ENCODE data around the gene BPHL. TPM values are rescaled to one million over a fixed set of nuclear protein-coding genes. Genes with fewer than 3 reads are reported as not detected.

The BPHL gene
- total RNA-seq, 1 experiment from 2014 or later, result 31.3 TPM

- ATAC-seq (no peak), DNase-seq (ENCODE audit: low read depth, low spot score) (no peak)
- H3K9me3 ChIP-seq (ENCODE audit: control insufficient read depth in 1 of 2, insufficient read depth in 1 of 2, low read depth in 1 of 2, low read length in 2 of 2), result peaks cover 30 to 36% of the 10 kb centered on the region in 2 experiments
- peaks cover 5% of the 10 kb centered on the region; the same call in 1 of the 2 replicates for H3K79me2 ChIP-seq (ENCODE audit: insufficient read depth, low read length)
- intact Hi-C loops (cut with micrococcal nuclease), result no loop called here
- H2AFZ ChIP-seq (ENCODE audit: low read depth, low read length, poor library complexity, severe bottlenecking), result no peak overlapping the region
- H3K27me3 ChIP-seq (ENCODE audit: insufficient read depth, low read length), result no peaks in the 10 kb centered on the region
- H3K36me3 ChIP-seq (ENCODE audit: control insufficient read depth in 1 of 2, insufficient read depth in 2 of 2, low read length in 2 of 2), result peaks cover 30 to 68% of the 10 kb centered on the region in 2 experiments
- POLR2A ChIA-PET, result no interaction called here
- no peak overlapping the region for H3K4me2 ChIP-seq (ENCODE audit: low read length)
- no peak overlapping the region for H3K4me3 ChIP-seq (replicated peaks in 1 of 2; ENCODE audit: low read depth in 1 of 2, low read length in 2 of 2)
- RAD21 ChIA-PET (ENCODE audit: low non-redundant PET in 1 of 2, low total read pairs in 2 of 2, uncharacterized antibody in 2 of 2, unreplicated experiment in 2 of 2), result no interaction called here
- no TSS peak for BruUV-seq (replicated peaks)
- H3K27ac ChIP-seq (ENCODE audit: low read depth, low read length), result no peak overlapping the region
- CTCF ChIA-PET, result no interaction called here
- TF ChIP-seq TCF7L2 (IDR thresholded peaks at IDR 0.05; ENCODE audit: borderline replicate concordance, extremely low read depth, insufficient read depth, insufficient read length) (no peak), SP1 (IDR thresholded peaks at IDR 0.05; ENCODE audit: low read depth) (no peak), EZH2 (IDR thresholded peaks at IDR 0.05) (no peak), ZBTB33 (IDR thresholded peaks at IDR 0.05; ENCODE audit: extremely low read depth, insufficient replicate concordance, low read length) (no peak), POLR2A (IDR thresholded peaks at IDR 0.05; ENCODE audit: borderline replicate concordance, extremely low read depth, insufficient read depth, insufficient read length) (no peak), ELF1 (IDR thresholded peaks at IDR 0.05; ENCODE audit: borderline replicate concordance, low read depth) (no peak)
- no peak overlapping the region for H3K9ac ChIP-seq (ENCODE audit: low read length)
- no peaks in the 10 kb centered on the region for H4K20me1 ChIP-seq (ENCODE audit: insufficient read depth)
- no peaks in the 10 kb centered on the region for H3K9me2 ChIP-seq (ENCODE audit: insufficient read depth)
- no peaks in the 10 kb centered on the region for H3K4me1 ChIP-seq (ENCODE audit: control insufficient read depth in 1 of 2, insufficient read depth in 2 of 2, low read length in 2 of 2)
Measured at GRCh38 chr6:3088446-3088845, 30.1 kb upstream of the BPHL start.

GRCh38 chr6:3088968-3089367 is 29.5 kb upstream of the BPHL start:
- H3K9me3 ChIP-seq (ENCODE audit: control insufficient read depth in 1 of 2, insufficient read depth in 1 of 2, low read depth in 1 of 2, low read length in 2 of 2), result peaks cover 32 to 38% of the 10 kb centered on the region in 2 experiments
- no peak overlapping the region for H3K9ac ChIP-seq (ENCODE audit: low read length)
- H4K20me1 ChIP-seq (ENCODE audit: insufficient read depth), result no peaks in the 10 kb centered on the region
- H3K27me3 ChIP-seq (ENCODE audit: insufficient read depth, low read length), result no peaks in the 10 kb centered on the region
- H3K27ac ChIP-seq (ENCODE audit: low read depth, low read length), result no peak overlapping the region
- intact Hi-C loops (cut with micrococcal nuclease), result no loop called here
- ChIA-PET POLR2A (no interaction called here), CTCF (no interaction called here), RAD21 (ENCODE audit: low non-redundant PET in 1 of 2, low total read pairs in 2 of 2, uncharacterized antibody in 2 of 2, unreplicated experiment in 2 of 2) (no interaction called here)
- H3K79me2 ChIP-seq (ENCODE audit: insufficient read depth, low read length), result peaks cover 5% of the 10 kb centered on the region; the same call in 1 of the 2 replicates
- H2AFZ ChIP-seq (ENCODE audit: low read depth, low read length, poor library complexity, severe bottlenecking), result no peak overlapping the region
- ATAC-seq (no peak), DNase-seq (ENCODE audit: low read depth, low spot score) (no peak)
- BruUV-seq (replicated peaks), result no TSS peak
- no peak overlapping the region for H3K4me2 ChIP-seq (ENCODE audit: low read length)
- peaks cover 26 to 63% of the 10 kb centered on the region in 2 experiments for H3K36me3 ChIP-seq (ENCODE audit: control insufficient read depth in 1 of 2, insufficient read depth in 2 of 2, low read length in 2 of 2)
- no peak overlapping the region for H3K4me3 ChIP-seq (replicated peaks in 1 of 2; ENCODE audit: low read depth in 1 of 2, low read length in 2 of 2)
- no peaks in the 10 kb centered on the region for H3K4me1 ChIP-seq (ENCODE audit: control insufficient read depth in 1 of 2, insufficient read depth in 2 of 2, low read length in 2 of 2)
- no peaks in the 10 kb centered on the region for H3K9me2 ChIP-seq (ENCODE audit: insufficient read depth)
- TF ChIP-seq FOSL1 (IDR thresholded peaks at IDR 0.05; ENCODE audit: low read depth) (no peak), POLR2A (IDR thresholded peaks at IDR 0.05; ENCODE audit: borderline replicate concordance, extremely low read depth, insufficient read depth, insufficient read length) (no peak), ZBTB33 (IDR thresholded peaks at IDR 0.05; ENCODE audit: extremely low read depth, insufficient replicate concordance, low read length) (no peak), CTCF (IDR thresholded peaks at IDR 0.05 in 2 of 3, conservative IDR thresholded peaks at IDR 0.05 in 1 of 3; ENCODE audit: borderline replicate concordance in 1 of 3, insufficient read depth in 1 of 3, low read depth in 2 of 3, low read length in 2 of 3) (no peak), RAD21 (IDR thresholded peaks at IDR 0.05; ENCODE audit: low read depth) (no peak), ZNF274 (IDR thresholded peaks at IDR 0.05; ENCODE audit: low read depth, low read length) (no peak), SP1 (IDR thresholded peaks at IDR 0.05; ENCODE audit: low read depth) (no peak), POLR2AphosphoS5 (IDR thresholded peaks at IDR 0.05; ENCODE audit: low read depth, low read length) (no peak), CEBPB (IDR thresholded peaks at IDR 0.05; ENCODE audit: low read depth) (no peak), EGR1 (IDR thresholded peaks at IDR 0.05; ENCODE audit: low read depth) (no peak)

Data from HCT116 (cell line).